ENCODE measurements around the gene IL1RAPL2. TPM values are rescaled to one million over a fixed set of nuclear protein-coding genes. Genes with fewer than 3 reads are reported as not detected.
A peak's percentile ranks its signal among the peaks of the same experiment; 100 is the strongest.

IL1RAPL2 gene
- total RNA-seq, 1 donor = not detected

DNA sequence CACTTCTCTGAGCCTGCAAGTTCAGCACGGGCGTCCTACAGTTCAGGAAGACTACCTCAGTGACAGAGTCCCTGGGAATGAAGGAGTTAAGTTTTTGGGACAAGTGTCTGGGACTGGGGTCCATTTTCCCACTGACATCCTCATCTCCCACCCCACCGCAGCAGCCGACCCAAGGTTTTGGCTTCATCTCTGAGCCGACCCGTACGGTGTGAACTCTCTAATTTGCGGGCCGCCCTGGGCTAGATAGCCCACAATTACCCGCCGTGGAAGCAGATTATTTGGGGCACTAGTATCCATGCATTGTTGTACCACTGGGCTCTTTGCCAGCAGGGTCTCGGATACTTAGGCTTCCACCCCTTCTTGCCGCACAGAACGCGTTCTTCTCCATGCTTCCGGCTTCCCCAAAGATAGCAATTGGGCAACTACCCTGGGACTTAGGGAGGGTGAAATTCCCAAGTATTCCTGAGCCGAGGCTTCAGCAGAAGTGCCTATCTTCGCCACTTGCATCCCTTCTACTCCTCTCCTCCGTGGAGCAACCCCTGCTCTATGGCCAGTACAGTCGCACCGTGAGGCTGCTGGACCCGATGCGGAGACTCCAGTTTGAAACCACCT, 2.4 kb downstream of the IL1RAPL2 start:
- Histone ChIP-seq H3K27ac (ENCODE audit: low read depth, low read length) (no peak overlapping the region), H3K9me3 (ENCODE audit: low read depth, low read length) (no peaks in the 10 kb centered on the region), H3K79me2 (ENCODE audit: insufficient read depth, low read length) (no peaks in the 10 kb centered on the region), H3K4me3 (ENCODE audit: insufficient read depth, low read length) (no peak overlapping the region), H3K4me2 (ENCODE audit: insufficient read depth, low read length) (no peak overlapping the region), H3K27me3 (ENCODE audit: insufficient read depth, low read length) (peaks cover 44% of the 10 kb centered on the region), H3K4me1 (ENCODE audit: insufficient read depth, low read length) (no peaks in the 10 kb centered on the region), H2AFZ (ENCODE audit: low read length) (no peak overlapping the region), H3K36me3 (ENCODE audit: insufficient read depth, low read length) (no peaks in the 10 kb centered on the region), H4K20me1 (ENCODE audit: insufficient read depth, low read length) (no peaks in the 10 kb centered on the region)
- DNase-seq (ENCODE audit: insufficient read length, low spot score, missing footprints) = no peak
- TF ChIP-seq, protein P1, sequence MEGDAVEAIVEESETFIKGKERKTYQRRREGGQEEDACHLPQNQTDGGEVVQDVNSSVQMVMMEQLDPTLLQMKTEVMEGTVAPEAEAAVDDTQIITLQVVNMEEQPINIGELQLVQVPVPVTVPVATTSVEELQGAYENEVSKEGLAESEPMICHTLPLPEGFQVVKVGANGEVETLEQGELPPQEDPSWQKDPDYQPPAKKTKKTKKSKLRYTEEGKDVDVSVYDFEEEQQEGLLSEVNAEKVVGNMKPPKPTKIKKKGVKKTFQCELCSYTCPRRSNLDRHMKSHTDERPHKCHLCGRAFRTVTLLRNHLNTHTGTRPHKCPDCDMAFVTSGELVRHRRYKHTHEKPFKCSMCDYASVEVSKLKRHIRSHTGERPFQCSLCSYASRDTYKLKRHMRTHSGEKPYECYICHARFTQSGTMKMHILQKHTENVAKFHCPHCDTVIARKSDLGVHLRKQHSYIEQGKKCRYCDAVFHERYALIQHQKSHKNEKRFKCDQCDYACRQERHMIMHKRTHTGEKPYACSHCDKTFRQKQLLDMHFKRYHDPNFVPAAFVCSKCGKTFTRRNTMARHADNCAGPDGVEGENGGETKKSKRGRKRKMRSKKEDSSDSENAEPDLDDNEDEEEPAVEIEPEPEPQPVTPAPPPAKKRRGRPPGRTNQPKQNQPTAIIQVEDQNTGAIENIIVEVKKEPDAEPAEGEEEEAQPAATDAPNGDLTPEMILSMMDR (IDR thresholded peaks at IDR 0.05; ENCODE audit: extremely low read depth, low read depth, low read length) = no peak

DNA sequence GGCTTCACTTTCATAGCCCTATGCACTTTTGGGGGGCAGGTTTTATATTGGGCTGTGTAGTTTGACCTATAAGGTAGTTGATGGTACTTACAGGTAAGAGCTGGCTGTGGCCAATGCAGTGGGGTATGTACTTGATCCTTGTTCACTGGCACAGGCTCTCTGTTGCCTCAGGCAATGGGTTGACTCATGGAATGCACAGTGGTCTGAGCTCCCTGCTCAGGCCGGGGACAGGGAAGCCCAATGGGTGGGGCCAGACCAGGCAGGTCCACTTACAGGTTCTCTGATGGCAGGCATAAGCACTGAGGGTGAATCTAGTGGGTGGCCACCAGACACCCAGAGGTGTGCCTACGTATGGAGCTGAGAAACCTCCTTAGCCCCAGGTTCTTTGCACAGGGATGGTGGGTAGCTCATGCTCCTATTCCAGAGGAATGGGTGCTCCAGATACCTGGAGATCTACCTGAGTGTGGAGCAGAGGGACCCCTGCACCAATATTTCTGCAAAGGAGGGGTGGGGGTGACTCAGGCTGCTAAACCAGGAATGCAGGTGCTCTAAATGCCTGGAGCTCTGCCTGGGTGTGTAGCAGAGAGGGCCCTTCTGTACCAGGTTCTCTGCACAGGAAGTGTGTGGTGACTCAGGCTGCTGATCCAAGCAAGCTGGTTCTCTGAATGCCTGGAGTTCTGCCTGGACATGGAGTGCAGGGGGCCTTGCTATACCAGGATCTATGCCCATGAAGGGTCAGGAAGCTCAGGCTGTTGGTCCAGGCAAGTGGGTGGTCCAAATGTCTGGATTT, 52.3 kb downstream of the IL1RAPL2 start:
- TF ChIP-seq, protein P1 (IDR thresholded peaks at IDR 0.05; ENCODE audit: extremely low read depth, low read depth, low read length) = no peak

DNA sequence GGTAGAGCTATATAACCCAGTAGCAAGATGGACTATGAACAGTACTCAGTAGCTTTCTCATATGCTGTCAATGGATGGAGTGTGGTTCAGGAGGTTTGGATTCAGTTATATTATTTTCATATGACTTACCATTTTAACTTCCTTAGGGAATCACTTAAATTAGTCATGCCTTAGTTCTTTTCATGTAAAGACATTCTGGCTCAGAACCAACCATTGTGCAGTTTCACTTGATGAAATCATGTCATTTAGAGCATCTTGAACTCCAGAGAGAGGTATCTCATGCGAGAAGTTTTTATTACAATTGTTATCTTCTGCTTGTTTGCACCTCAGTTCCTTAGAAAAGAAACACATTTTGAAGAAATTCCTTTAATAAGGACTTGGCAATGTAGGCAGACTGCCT, 55.8 kb downstream of the IL1RAPL2 start:
- H3K4me1 ChIP-seq (ENCODE audit: insufficient read depth, low read length) = no peaks in the 10 kb centered on the region
- TF ChIP-seq, protein P1 (IDR thresholded peaks at IDR 0.05; ENCODE audit: extremely low read depth, low read depth, low read length) = no peak
- H3K36me3 ChIP-seq (ENCODE audit: insufficient read depth, low read length) = no peaks in the 10 kb centered on the region
- H4K20me1 ChIP-seq (ENCODE audit: insufficient read depth, low read length) = no peaks in the 10 kb centered on the region
- H3K79me2 ChIP-seq (ENCODE audit: insufficient read depth, low read length) = no peaks in the 10 kb centered on the region
- no peak for DNase-seq (ENCODE audit: insufficient read length, low spot score, missing footprints)
- no peak overlapping the region for H3K4me3 ChIP-seq (ENCODE audit: insufficient read depth, low read length)
- no peak overlapping the region for H2AFZ ChIP-seq (ENCODE audit: low read length)
- no peaks in the 10 kb centered on the region for H3K9me3 ChIP-seq (ENCODE audit: low read depth, low read length)
- H3K27ac ChIP-seq (ENCODE audit: low read depth, low read length) = no peak overlapping the region
- no peak overlapping the region for H3K4me2 ChIP-seq (ENCODE audit: insufficient read depth, low read length)
- H3K27me3 ChIP-seq (ENCODE audit: insufficient read depth, low read length) = no peaks in the 10 kb centered on the region

More for the DNA sequence above, 52.3 kb downstream of the IL1RAPL2 start:
- H3K4me1 ChIP-seq (ENCODE audit: insufficient read depth, low read length) = no peaks in the 10 kb centered on the region
- H3K79me2 ChIP-seq (ENCODE audit: insufficient read depth, low read length) = no peaks in the 10 kb centered on the region
- no peaks in the 10 kb centered on the region for H3K27me3 ChIP-seq (ENCODE audit: insufficient read depth, low read length)
- peak; percentile 22 for DNase-seq (ENCODE audit: insufficient read length, low spot score, missing footprints)
- no peaks in the 10 kb centered on the region for H3K9me3 ChIP-seq (ENCODE audit: low read depth, low read length)
- H3K36me3 ChIP-seq (ENCODE audit: insufficient read depth, low read length) = no peaks in the 10 kb centered on the region
- H2AFZ ChIP-seq (ENCODE audit: low read length) = no peak overlapping the region
- no peaks in the 10 kb centered on the region for H4K20me1 ChIP-seq (ENCODE audit: insufficient read depth, low read length)
- H3K4me3 ChIP-seq (ENCODE audit: insufficient read depth, low read length) = no peak overlapping the region
- no peak overlapping the region for H3K27ac ChIP-seq (ENCODE audit: low read depth, low read length)
- H3K4me2 ChIP-seq (ENCODE audit: insufficient read depth, low read length) = no peak overlapping the region

DNA sequence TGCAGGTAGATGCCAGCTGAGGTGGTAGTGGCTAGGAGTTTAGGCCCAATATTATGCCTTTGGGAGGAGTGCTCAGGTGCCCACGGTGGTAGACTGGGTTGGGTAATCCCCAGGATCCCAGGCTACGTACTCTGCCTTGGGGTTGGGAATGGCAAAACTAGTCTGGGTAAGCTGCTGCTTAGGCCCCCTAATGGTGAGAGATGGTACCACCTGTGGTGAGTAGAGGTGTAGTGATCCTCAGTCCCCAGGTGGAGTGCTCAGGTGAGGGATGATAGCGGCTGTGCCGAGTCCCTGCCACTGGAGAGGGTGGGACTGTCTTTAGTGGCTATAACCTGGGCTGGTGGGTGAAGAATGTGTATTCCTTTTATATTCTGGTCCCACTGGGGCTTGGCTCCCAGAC, 75.2 kb downstream of the IL1RAPL2 start:
- H3K4me1 ChIP-seq (ENCODE audit: insufficient read depth, low read length) = no peaks in the 10 kb centered on the region
- H3K27ac ChIP-seq (ENCODE audit: low read depth, low read length) = no peak overlapping the region
- no peak overlapping the region for H3K4me2 ChIP-seq (ENCODE audit: insufficient read depth, low read length)
- H3K27me3 ChIP-seq (ENCODE audit: insufficient read depth, low read length) = no peaks in the 10 kb centered on the region
- no peaks in the 10 kb centered on the region for H4K20me1 ChIP-seq (ENCODE audit: insufficient read depth, low read length)
- no peak overlapping the region for H2AFZ ChIP-seq (ENCODE audit: low read length)
- H3K79me2 ChIP-seq (ENCODE audit: insufficient read depth, low read length) = no peaks in the 10 kb centered on the region
- H3K9me3 ChIP-seq (ENCODE audit: low read depth, low read length) = no peaks in the 10 kb centered on the region
- H3K36me3 ChIP-seq (ENCODE audit: insufficient read depth, low read length) = no peaks in the 10 kb centered on the region
- H3K4me3 ChIP-seq (ENCODE audit: insufficient read depth, low read length) = no peak overlapping the region
- DNase-seq (ENCODE audit: insufficient read length, low spot score, missing footprints) = peak; percentile 29
- TF ChIP-seq, protein P1 (IDR thresholded peaks at IDR 0.05; ENCODE audit: extremely low read depth, low read depth, low read length) = no peak
